Measurements from ENCODE around the gene DHX8. TPM values are rescaled to one million over a fixed set of nuclear protein-coding genes. Genes with fewer than 3 reads are reported as not detected.
"Not testable (repeated sequence)": the region's sequence is repeated elsewhere in the genome, so short reads cannot be mapped to it uniquely, and the experiment has no call there.

DHX8 gene
- total RNA-seq, 2 experiments from 2014 or later, result 60.6 to 62.9 TPM

- Mint-ChIP-seq H3K9me3 (no peaks in the 10 kb centered on the region), H3K27me3 (peaks cover 15% of the 10 kb centered on the region), H3K36me3 (no peaks in the 10 kb centered on the region), H3K27ac (no peak overlapping the region), H3K4me1 (no peaks in the 10 kb centered on the region), H3K4me3 (no peak overlapping the region)
- no peak for DNase-seq
- POLR2A ChIA-PET, result no interaction called here
- no peak for ATAC-seq (ENCODE audit: low read depth)
Observed at GRCh38 chr17:43468691-43469139, 15.1 kb upstream of the DHX8 start.

DNA sequence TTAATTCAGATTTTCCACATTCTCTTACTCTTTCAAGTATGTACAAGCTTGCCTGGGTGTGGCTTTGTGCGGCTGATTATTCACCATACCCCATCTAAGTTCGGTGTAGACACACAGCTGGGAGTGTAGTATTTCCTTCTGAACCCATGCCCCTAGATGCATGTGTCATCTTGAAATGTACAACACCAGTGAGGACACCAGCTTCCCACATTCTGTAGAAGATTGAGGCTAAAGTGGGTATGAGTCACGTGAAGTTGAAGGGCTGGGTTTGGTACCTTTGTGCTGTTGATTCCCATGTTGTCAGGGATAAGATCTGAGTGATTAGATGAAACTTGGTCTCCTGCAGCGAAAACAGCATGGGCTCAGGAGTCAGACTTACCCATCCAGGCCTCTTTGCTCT is 14.6 kb upstream of the DHX8 start:
- POLR2A ChIA-PET, result no interaction called here
- no peaks in the 10 kb centered on the region for H3K36me3 Mint-ChIP-seq
- H3K27me3 Mint-ChIP-seq, result peaks cover 15% of the 10 kb centered on the region

DNA sequence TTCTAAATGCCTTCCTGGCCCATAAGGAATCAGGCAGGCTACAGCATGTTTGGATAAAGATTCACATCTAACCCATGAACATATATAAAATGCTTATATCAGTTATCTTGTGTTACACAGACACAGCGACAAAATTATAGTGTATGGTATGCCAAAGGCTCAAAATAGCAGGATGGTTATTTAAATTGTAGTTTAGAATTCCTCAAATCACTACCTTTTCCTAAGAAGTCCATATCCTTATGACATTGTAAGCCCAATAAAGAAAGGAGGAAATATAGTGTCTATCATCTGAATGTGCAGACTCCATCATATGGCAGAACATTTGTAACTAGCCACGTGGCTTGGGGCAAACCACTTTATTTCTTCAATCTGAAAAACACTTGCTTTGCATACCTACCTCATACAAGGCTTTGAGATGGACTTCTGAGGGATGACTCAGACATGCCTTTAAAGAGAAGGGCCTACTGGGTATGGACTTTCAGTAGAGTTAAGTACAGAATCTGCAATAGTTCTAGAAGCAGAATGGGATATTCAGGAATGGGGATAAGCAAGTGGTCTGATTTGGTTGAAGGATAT is 12.1 kb upstream of the DHX8 start:
- no peak overlapping the region for H3K4me3 Mint-ChIP-seq
- H3K27me3 Mint-ChIP-seq, result peaks cover 11% of the 10 kb centered on the region
- H3K9me3 Mint-ChIP-seq, result no peaks in the 10 kb centered on the region
- DNase-seq (no peak), ATAC-seq (ENCODE audit: low read depth) (no peak)
- H3K27ac Mint-ChIP-seq, result no peak overlapping the region
- no peaks in the 10 kb centered on the region for H3K36me3 Mint-ChIP-seq
- H3K4me1 Mint-ChIP-seq, result no peaks in the 10 kb centered on the region
- POLR2A ChIA-PET, result no interaction called here

More for the DNA sequence above, 14.6 kb upstream of the DHX8 start:
- Mint-ChIP-seq H3K4me1 (no peaks in the 10 kb centered on the region), H3K4me3 (no peak overlapping the region), H3K9me3 (no peaks in the 10 kb centered on the region), H3K27ac (no peak overlapping the region)
- no peak for ATAC-seq (ENCODE audit: low read depth)
- no peak for DNase-seq

- Mint-ChIP-seq H3K36me3 (no peaks in the 10 kb centered on the region), H3K9me3 (no peaks in the 10 kb centered on the region), H3K4me1 (no peaks in the 10 kb centered on the region), H3K27me3 (peaks cover 2% of the 10 kb centered on the region), H3K27ac (no peak overlapping the region), H3K4me3 (no peak overlapping the region)
- DNase-seq, result no peak
- no peak for ATAC-seq (ENCODE audit: low read depth)
- POLR2A ChIA-PET, result interaction anchor here (0.7 kb wide), 1 partner anchor 543 kb away, joined by 3 read pairs; no protein-coding TSS in a partner anchor
Observed at GRCh38 chr17:43475494-43476089, 8.2 kb upstream of the DHX8 start.

GRCh38 chr17:43476306-43476705 is 7.5 kb upstream of the DHX8 start:
- not testable (repeated sequence) for H3K4me3 Mint-ChIP-seq; H3K9me3 Mint-ChIP-seq; ATAC-seq (ENCODE audit: low read depth); H3K4me1 Mint-ChIP-seq; DNase-seq; H3K36me3 Mint-ChIP-seq; H3K27ac Mint-ChIP-seq; H3K27me3 Mint-ChIP-seq
- POLR2A ChIA-PET, result interaction anchor here (0.7 kb wide), 1 partner anchor 543 kb away, joined by 3 read pairs; no protein-coding TSS in a partner anchor

DNA sequence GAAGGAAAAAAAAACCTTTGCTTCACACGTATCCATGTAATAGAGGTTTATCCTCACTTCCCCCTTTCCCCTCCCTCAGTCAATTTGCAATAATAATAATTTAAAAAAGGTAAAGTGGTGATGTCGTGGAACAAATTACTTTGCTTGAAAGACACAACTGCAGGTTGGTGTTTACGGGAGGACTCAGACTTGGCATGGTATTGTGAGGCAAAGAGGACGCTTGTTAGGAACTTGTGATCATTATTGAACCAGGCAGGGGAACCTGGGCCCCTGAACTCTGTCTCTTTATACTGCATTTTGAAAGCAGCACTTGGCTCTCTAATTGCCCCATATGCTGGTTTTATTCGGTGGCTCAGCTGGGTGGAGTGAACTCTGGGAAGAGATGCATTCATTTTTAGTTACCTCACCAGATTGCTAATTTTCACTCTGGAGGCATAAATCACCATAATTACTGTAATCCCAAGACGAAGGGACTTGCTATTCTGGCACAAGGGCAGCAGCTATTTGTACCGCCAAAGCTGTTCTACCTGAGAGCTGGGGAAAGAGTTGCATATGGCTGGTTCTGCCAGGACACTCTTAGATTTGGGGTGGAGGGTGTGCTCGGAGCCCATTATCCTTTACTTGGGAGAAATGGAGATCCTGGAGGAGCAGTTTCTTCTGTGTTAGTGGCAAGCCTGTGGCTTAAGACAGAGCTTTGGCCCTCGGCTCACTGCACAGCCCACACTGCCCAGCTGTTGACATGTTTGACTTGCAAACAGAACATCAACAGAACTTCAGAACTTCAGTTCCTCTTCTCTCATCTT is 5.7 kb upstream of the DHX8 start:
- H3K9me3 Mint-ChIP-seq, result no peaks in the 10 kb centered on the region
- peaks cover 5% of the 10 kb centered on the region for H3K27me3 Mint-ChIP-seq
- H3K4me1 Mint-ChIP-seq, result no peaks in the 10 kb centered on the region
- H3K27ac Mint-ChIP-seq, result no peak overlapping the region
- POLR2A ChIA-PET, result no interaction called here
- ATAC-seq (ENCODE audit: low read depth) (no peak), DNase-seq (no peak)
- no peaks in the 10 kb centered on the region for H3K36me3 Mint-ChIP-seq
- H3K4me3 Mint-ChIP-seq, result no peak overlapping the region

- Mint-ChIP-seq H3K36me3 (peaks cover 3% of the 10 kb centered on the region), H3K4me1 (peaks cover 7% of the 10 kb centered on the region), H3K4me3 (no peak overlapping the region), H3K27ac (no peak overlapping the region), H3K27me3 (peaks cover 3% of the 10 kb centered on the region), H3K9me3 (no peaks in the 10 kb centered on the region)
- POLR2A ChIA-PET, result interaction anchor here (0.6 kb wide), 1 partner anchor 53 kb away, joined by 4 read pairs; no protein-coding TSS in a partner anchor
- no peak for DNase-seq
- no peak for ATAC-seq (ENCODE audit: low read depth)
Observed at GRCh38 chr17:43479948-43480347, 3.8 kb upstream of the DHX8 start.

GRCh38 chr17:43482103-43483012 is 1.4 kb upstream of the DHX8 start:
- peaks cover 3% of the 10 kb centered on the region for H3K36me3 Mint-ChIP-seq
- H3K9me3 Mint-ChIP-seq, result no peaks in the 10 kb centered on the region
- H3K4me3 Mint-ChIP-seq, result no peak overlapping the region
- POLR2A ChIA-PET, result interaction anchor here (0.6 to 5.7 kb wide), 9 partner anchors 73 to 657 kb away, joined by 3 to 88 read pairs (median 37); partner anchors contain the start of gene ARL4D
- H3K4me1 Mint-ChIP-seq, result peaks cover 14% of the 10 kb centered on the region
- no peak overlapping the region for H3K27ac Mint-ChIP-seq
- DNase-seq (no peak), ATAC-seq (ENCODE audit: low read depth) (no peak)
- peaks cover 3% of the 10 kb centered on the region for H3K27me3 Mint-ChIP-seq

GRCh38 chr17:43490621-43491020 is 6.8 kb downstream of the DHX8 start:
- POLR2A ChIA-PET, result no interaction called here
- no peak overlapping the region for H3K27ac Mint-ChIP-seq
- DNase-seq (no peak), ATAC-seq (ENCODE audit: low read depth) (no peak)
- peaks cover 14% of the 10 kb centered on the region for H3K36me3 Mint-ChIP-seq
- peaks cover 2% of the 10 kb centered on the region for H3K4me1 Mint-ChIP-seq
- no peak overlapping the region for H3K4me3 Mint-ChIP-seq
- H3K27me3 Mint-ChIP-seq, result no peaks in the 10 kb centered on the region
- no peaks in the 10 kb centered on the region for H3K9me3 Mint-ChIP-seq

- ATAC-seq (ENCODE audit: low read depth); POLR2A ChIA-PET; H3K9me3 Mint-ChIP-seq; H3K27me3 Mint-ChIP-seq; DNase-seq; H3K4me1 Mint-ChIP-seq; H3K4me3 Mint-ChIP-seq; H3K27ac Mint-ChIP-seq: not testable (repeated sequence)
- H3K36me3 Mint-ChIP-seq, result peaks cover 27% of the 10 kb centered on the region
Observed at GRCh38 chr17:43509440-43509839, 25.7 kb downstream of the DHX8 start.

GRCh38 chr17:43511199-43511598 is 27.4 kb downstream of the DHX8 start:
- H3K27me3 Mint-ChIP-seq; ATAC-seq (ENCODE audit: low read depth); H3K9me3 Mint-ChIP-seq; POLR2A ChIA-PET; H3K4me1 Mint-ChIP-seq; H3K27ac Mint-ChIP-seq; H3K4me3 Mint-ChIP-seq; DNase-seq: not testable (repeated sequence)
- H3K36me3 Mint-ChIP-seq, result peaks cover 24% of the 10 kb centered on the region

GRCh38 chr17:43515656-43516055 is 31.9 kb downstream of the DHX8 start:
- Mint-ChIP-seq H3K27ac (no peak overlapping the region), H3K36me3 (peaks cover 30% of the 10 kb centered on the region), H3K4me3 (no peak overlapping the region), H3K27me3 (no peaks in the 10 kb centered on the region), H3K4me1 (peaks cover 3% of the 10 kb centered on the region), H3K9me3 (no peaks in the 10 kb centered on the region)
- POLR2A ChIA-PET, result no interaction called here
- no peak for ATAC-seq (ENCODE audit: low read depth)
- no peak for DNase-seq

- no peaks in the 10 kb centered on the region for H3K27me3 Mint-ChIP-seq
- no peak overlapping the region for H3K27ac Mint-ChIP-seq
- ATAC-seq (ENCODE audit: low read depth), result no peak
- POLR2A ChIA-PET, result no interaction called here
- DNase-seq, result no peak
- H3K4me1 Mint-ChIP-seq, result peaks cover 4% of the 10 kb centered on the region
- peaks cover 27% of the 10 kb centered on the region for H3K36me3 Mint-ChIP-seq
- no peaks in the 10 kb centered on the region for H3K9me3 Mint-ChIP-seq
- no peak overlapping the region for H3K4me3 Mint-ChIP-seq
Observed at GRCh38 chr17:43517161-43517560, 33.4 kb downstream of the DHX8 start.
